ENCODE results near the gene CRIM1.

The CRIM1 gene

GRCh38 chr2:36578343-36579296 is 223.0 kb downstream of the CRIM1 start:
- no peaks in the 10 kb centered on the region for H3K9me3 Mint-ChIP-seq
- H3K4me1 Mint-ChIP-seq: peaks cover 7% of the 10 kb centered on the region
- no peak overlapping the region for H3K27ac Mint-ChIP-seq
- TF ChIP-seq CTCF (IDR thresholded peaks at IDR 0.05; ENCODE audit: unreplicated experiment in 3 of 3): no peak
- H3K4me3 Mint-ChIP-seq: no peak overlapping the region
- peaks cover 90% of the 10 kb centered on the region for H3K36me3 Mint-ChIP-seq (ENCODE audit: low read depth)
- H3K27me3 Mint-ChIP-seq (ENCODE audit: low read depth): no peaks in the 10 kb centered on the region

- TF ChIP-seq CTCF (IDR thresholded peaks at IDR 0.05; ENCODE audit: unreplicated experiment in 3 of 3): no peak
- no peak overlapping the region for H3K27ac Mint-ChIP-seq
- H3K4me3 Mint-ChIP-seq: no peak overlapping the region
- peaks cover 94% of the 10 kb centered on the region for H3K36me3 Mint-ChIP-seq (ENCODE audit: low read depth)
- peaks cover 7% of the 10 kb centered on the region for H3K4me1 Mint-ChIP-seq
- H3K9me3 Mint-ChIP-seq: no peaks in the 10 kb centered on the region
- H3K27me3 Mint-ChIP-seq (ENCODE audit: low read depth): no peaks in the 10 kb centered on the region
Observed at GRCh38 chr2:36579297-36579664, 223.7 kb downstream of the CRIM1 start.

- no peak overlapping the region for H3K4me3 Mint-ChIP-seq
- H3K9me3 Mint-ChIP-seq: no peaks in the 10 kb centered on the region
- H3K4me1 Mint-ChIP-seq: peaks cover 10% of the 10 kb centered on the region
- H3K27ac Mint-ChIP-seq: no peak overlapping the region
- TF ChIP-seq CTCF (IDR thresholded peaks at IDR 0.05; ENCODE audit: unreplicated experiment in 3 of 3): no peak
- H3K36me3 Mint-ChIP-seq (ENCODE audit: low read depth): peaks cover 92% of the 10 kb centered on the region
- no peaks in the 10 kb centered on the region for H3K27me3 Mint-ChIP-seq (ENCODE audit: low read depth)
Observed at GRCh38 chr2:36582538-36582937, 227.0 kb downstream of the CRIM1 start.

- Mint-ChIP-seq H3K27me3 (ENCODE audit: low read depth) (no peaks in the 10 kb centered on the region), H3K9me3 (no peaks in the 10 kb centered on the region), H3K27ac (no peak overlapping the region), H3K4me3 (no peak overlapping the region), H3K36me3 (ENCODE audit: low read depth) (peaks cover 88% of the 10 kb centered on the region), H3K4me1 (peaks cover 10% of the 10 kb centered on the region)
- TF ChIP-seq CTCF (IDR thresholded peaks at IDR 0.05; ENCODE audit: unreplicated experiment in 3 of 3): no peak
Observed at GRCh38 chr2:36582951-36583350, 227.4 kb downstream of the CRIM1 start.

DNA sequence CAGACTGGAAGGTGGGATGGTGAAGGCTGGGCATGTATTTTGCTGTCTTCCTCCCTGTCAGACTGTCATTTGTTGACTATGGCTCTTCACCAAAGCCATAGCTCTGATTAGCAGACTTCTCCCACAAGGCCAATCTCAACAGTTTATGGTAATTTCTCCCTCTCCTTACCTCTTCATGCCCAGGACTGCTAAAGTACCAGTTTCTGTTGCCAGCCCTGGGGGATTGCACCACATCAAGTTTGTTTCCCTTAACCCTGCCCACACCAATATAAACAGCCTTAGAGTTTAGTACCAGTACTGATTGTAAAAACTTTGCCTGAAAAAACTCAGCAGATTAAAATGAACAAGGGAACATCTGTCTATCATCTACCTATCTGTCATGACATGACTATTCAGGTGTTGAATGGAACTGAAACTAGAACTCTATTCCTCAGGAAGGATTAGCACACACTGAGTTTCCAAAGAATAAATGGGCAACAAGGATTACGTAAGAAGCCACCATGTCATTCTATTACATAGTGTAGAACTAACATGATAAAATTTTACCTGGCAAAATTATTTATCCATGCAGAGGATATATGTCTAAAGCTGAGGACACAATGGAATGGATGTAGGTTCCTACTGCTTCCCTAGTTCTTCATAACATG is 228.7 kb downstream of the CRIM1 start:
- TF ChIP-seq CTCF (IDR thresholded peaks at IDR 0.05; ENCODE audit: unreplicated experiment in 3 of 3): no peak
- no peaks in the 10 kb centered on the region for H3K27me3 Mint-ChIP-seq (ENCODE audit: low read depth)
- H3K36me3 Mint-ChIP-seq (ENCODE audit: low read depth): peaks cover 81% of the 10 kb centered on the region
- H3K4me1 Mint-ChIP-seq: peaks cover 16% of the 10 kb centered on the region
- H3K9me3 Mint-ChIP-seq: no peaks in the 10 kb centered on the region
- H3K4me3 Mint-ChIP-seq: no peak overlapping the region
- H3K27ac Mint-ChIP-seq: no peak overlapping the region

Data from nephron (organoid).